Mucosa of descending colon (tissue), 3 donors: ENCODE results near the gene GRM1. TPM values are rescaled to one million over a fixed set of nuclear protein-coding genes. Genes with fewer than 3 reads are reported as not detected.

Source experiments
- ATAC-seq: fragments of 200-7000 bp; cut with Tn5 transposase; one replicate; pipeline ENCODE4 v1.9.1; 2020; ENCODE audit warnings: mild to moderate bottlenecking, moderate library complexity
- DNase-seq, 3 donors: peaks; one replicate each; pipeline ENCODE4 v3.0.0-alpha.2; 2020
- H3K36me3 ChIP-seq: fragments of 200-600 bp; one replicate; pipeline ENCODE4 v1.8.0; 2021; ENCODE audit warnings: low read depth, mild to moderate bottlenecking
- H3K4me1 ChIP-seq: fragments of 200-600 bp; one replicate; pipeline ENCODE4 v1.8.0; 2021; ENCODE audit warnings: low read depth, mild to moderate bottlenecking
- H3K4me3 ChIP-seq: fragments of 200-600 bp; one replicate; pipeline ENCODE4 v1.8.0; 2021; ENCODE audit warnings: mild to moderate bottlenecking
- H3K9me3 ChIP-seq: fragments of 200-600 bp; one replicate; pipeline ENCODE4 v1.8.0; 2021; ENCODE audit warnings: mild to moderate bottlenecking
- CTCF ChIP-seq: fragments of 200-600 bp; IDR thresholded peaks from one replicate; pipeline ENCODE4 v1.8.0; 2022; ENCODE audit warnings: antibody characterized with exemption, mild to moderate bottlenecking
- intact Hi-C, 2 donors: fragments of 100-400 bp; cut with DNase I in 1 of 2; cut with micrococcal nuclease in 1 of 2; formaldehyde crosslinking; loops; one replicate each; pipeline versions ENCODE4 v1.11.0 to v1.11.1; 2022; cut with DNase I, micrococcal nuclease
- total RNA-seq, 3 donors: library from RNA; stranded (reverse); fragmentation: NEBNext Ultra II Directional in 2 of 3; extraction: Animal tissue kit (Norgen Biotek cat#: 25700) in 2 of 3; gene quantifications; one replicate each; pipeline versions ENCODE4 v1.2.1 to v1.2.4, GENCODE V29; 2021 to 2023
- donor health status: DM: no; HTN: no; CAD: no; lungs with moderate emphysema.
- donor health status: DM: no; HTN: no; CAD: no.
- donor health status: DM: no; HTN: yes; CAD: no.

GRM1 gene
- total RNA-seq, 3 donors from 2014 or later = 0.13 TPM; not detected in 2

- DNase-seq (no peak), ATAC-seq (no peak)
- Histone ChIP-seq H3K4me3 (no peak overlapping the region), H3K36me3 (no peaks in the 10 kb centered on the region), H3K9me3 (no peaks in the 10 kb centered on the region), H3K4me1 (no peaks in the 10 kb centered on the region)
- intact Hi-C loops = no loop called here
- TF ChIP-seq CTCF = no peak
Observed at GRCh38 chr6:146369866-146370265, 341.0 kb downstream of the GRM1 start.

- TF ChIP-seq CTCF = no peak
- ATAC-seq (no peak), DNase-seq (no peak)
- intact Hi-C loops = no loop called here
- Histone ChIP-seq H3K4me3 (no peak overlapping the region), H3K36me3 (no peaks in the 10 kb centered on the region), H3K4me1 (no peaks in the 10 kb centered on the region), H3K9me3 (no peaks in the 10 kb centered on the region)
Observed at GRCh38 chr6:146381486-146381885, 352.6 kb downstream of the GRM1 start.

GRCh38 chr6:146388736-146389364, 360.0 kb downstream of the GRM1 start:
- no peak for DNase-seq
- no peaks in the 10 kb centered on the region for H3K4me1 ChIP-seq
- no peak for ATAC-seq
- no peaks in the 10 kb centered on the region for H3K36me3 ChIP-seq
- no peak overlapping the region for H3K4me3 ChIP-seq
- no peak for TF ChIP-seq CTCF
- no peaks in the 10 kb centered on the region for H3K9me3 ChIP-seq
- intact Hi-C loops = no loop called here

GRCh38 chr6:146389740-146390139, 360.9 kb downstream of the GRM1 start:
- no peak overlapping the region for H3K4me3 ChIP-seq
- intact Hi-C loops = no loop called here
- no peaks in the 10 kb centered on the region for H3K4me1 ChIP-seq
- DNase-seq (no peak), ATAC-seq (no peak)
- H3K36me3 ChIP-seq = no peaks in the 10 kb centered on the region
- no peak for TF ChIP-seq CTCF
- H3K9me3 ChIP-seq = no peaks in the 10 kb centered on the region

- TF ChIP-seq CTCF = no peak
- DNase-seq = no peak
- Histone ChIP-seq H3K4me1 (no peaks in the 10 kb centered on the region), H3K36me3 (no peaks in the 10 kb centered on the region), H3K9me3 (no peaks in the 10 kb centered on the region), H3K4me3 (no peak overlapping the region)
- no peak for ATAC-seq
- intact Hi-C loops = no loop called here
Observed at GRCh38 chr6:146397638-146398037, 368.8 kb downstream of the GRM1 start.

GRCh38 chr6:146402476-146402875, 373.6 kb downstream of the GRM1 start:
- Histone ChIP-seq H3K4me1 (no peaks in the 10 kb centered on the region), H3K36me3 (no peaks in the 10 kb centered on the region), H3K9me3 (no peaks in the 10 kb centered on the region), H3K4me3 (no peak overlapping the region)
- intact Hi-C loops = no loop called here
- ATAC-seq (no peak), DNase-seq (no peak)
- no peak for TF ChIP-seq CTCF
